Progenitor cell of endocrine pancreas (in vitro differentiated cells): ENCODE data around the gene RIPPLY1. TPM values are rescaled to one million over a fixed set of nuclear protein-coding genes. Genes with fewer than 3 reads are reported as not detected.

Source experiments
- DNase-seq: peaks from one replicate; pipeline ENCODE4 v3.0.0; 2021; ENCODE audit warnings: low spot score; ENCODE audit not compliant: unreplicated experiment
- H3K27ac Mint-ChIP-seq: 2 replicates; pipeline ENCODE4 v1.8.0; 2021; ENCODE audit warnings: mild to moderate bottlenecking, moderate library complexity, mixed read lengths
- H3K27me3 Mint-ChIP-seq: 2 replicates; pipeline ENCODE4 v1.8.0; 2021; ENCODE audit warnings: mixed read lengths
- H3K36me3 Mint-ChIP-seq: 2 replicates; pipeline ENCODE4 v1.8.0; 2022; ENCODE audit warnings: mixed read lengths; ENCODE audit not compliant: insufficient read depth
- H3K4me1 Mint-ChIP-seq: 2 replicates; pipeline ENCODE4 v1.8.0; 2021; ENCODE audit warnings: low read depth, mixed read lengths
- H3K4me3 Mint-ChIP-seq: 2 replicates; pipeline ENCODE4 v1.8.0; 2021; ENCODE audit warnings: low read depth, mild to moderate bottlenecking, moderate library complexity, mixed read lengths
- H3K9me3 Mint-ChIP-seq: 2 replicates; pipeline ENCODE4 v1.8.0; 2021; ENCODE audit warnings: low read depth, mixed read lengths
- total RNA-seq: library from RNA; stranded (reverse); gene quantifications from 2 replicates; pipeline ENCODE4 v1.2.1, GENCODE V29; 2021
- TF ChIP-seq, protein P1 (sequence below): fragments of 200-600 bp; sonication (generic); IDR thresholded peaks from one replicate; pipeline ENCODE4 v1.5.0; 2021; ENCODE audit warnings: antibody characterized with exemption, mild to moderate bottlenecking; ENCODE audit not compliant: unreplicated experiment

Gene RIPPLY1
- total RNA-seq, 1 donor from 2014 or later: not detected

- no peaks in the 10 kb centered on the region for H3K27me3 Mint-ChIP-seq
- peaks cover 4% of the 10 kb centered on the region for H3K36me3 Mint-ChIP-seq
- H3K4me1 Mint-ChIP-seq: peaks cover 7% of the 10 kb centered on the region
- no peak overlapping the region for H3K4me3 Mint-ChIP-seq
- H3K9me3 Mint-ChIP-seq: peaks cover 24% of the 10 kb centered on the region
- TF ChIP-seq, protein P1, sequence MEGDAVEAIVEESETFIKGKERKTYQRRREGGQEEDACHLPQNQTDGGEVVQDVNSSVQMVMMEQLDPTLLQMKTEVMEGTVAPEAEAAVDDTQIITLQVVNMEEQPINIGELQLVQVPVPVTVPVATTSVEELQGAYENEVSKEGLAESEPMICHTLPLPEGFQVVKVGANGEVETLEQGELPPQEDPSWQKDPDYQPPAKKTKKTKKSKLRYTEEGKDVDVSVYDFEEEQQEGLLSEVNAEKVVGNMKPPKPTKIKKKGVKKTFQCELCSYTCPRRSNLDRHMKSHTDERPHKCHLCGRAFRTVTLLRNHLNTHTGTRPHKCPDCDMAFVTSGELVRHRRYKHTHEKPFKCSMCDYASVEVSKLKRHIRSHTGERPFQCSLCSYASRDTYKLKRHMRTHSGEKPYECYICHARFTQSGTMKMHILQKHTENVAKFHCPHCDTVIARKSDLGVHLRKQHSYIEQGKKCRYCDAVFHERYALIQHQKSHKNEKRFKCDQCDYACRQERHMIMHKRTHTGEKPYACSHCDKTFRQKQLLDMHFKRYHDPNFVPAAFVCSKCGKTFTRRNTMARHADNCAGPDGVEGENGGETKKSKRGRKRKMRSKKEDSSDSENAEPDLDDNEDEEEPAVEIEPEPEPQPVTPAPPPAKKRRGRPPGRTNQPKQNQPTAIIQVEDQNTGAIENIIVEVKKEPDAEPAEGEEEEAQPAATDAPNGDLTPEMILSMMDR: no peak
- DNase-seq: no peak
- no peak overlapping the region for H3K27ac Mint-ChIP-seq
These were observed 46.2 kb upstream of the RIPPLY1 start for GRCh38 chrX:106949366-106949765.

- Mint-ChIP-seq H3K4me1 (peaks cover 7% of the 10 kb centered on the region), H3K27me3 (no peaks in the 10 kb centered on the region), H3K4me3 (no peak overlapping the region), H3K9me3 (peaks cover 24% of the 10 kb centered on the region), H3K27ac (no peak overlapping the region), H3K36me3 (peaks cover 4% of the 10 kb centered on the region)
- DNase-seq: no peak
- TF ChIP-seq, protein P1: no peak
These were observed 45.5 kb upstream of the RIPPLY1 start for GRCh38 chrX:106948641-106949040.

GRCh38 chrX:106946464-106946863, 43.3 kb upstream of the RIPPLY1 start:
- no peak overlapping the region for H3K4me3 Mint-ChIP-seq
- no peak overlapping the region for H3K27ac Mint-ChIP-seq
- no peak for DNase-seq
- peaks cover 9% of the 10 kb centered on the region for H3K36me3 Mint-ChIP-seq
- TF ChIP-seq, protein P1: no peak
- no peaks in the 10 kb centered on the region for H3K4me1 Mint-ChIP-seq
- no peaks in the 10 kb centered on the region for H3K27me3 Mint-ChIP-seq
- H3K9me3 Mint-ChIP-seq: peaks cover 22% of the 10 kb centered on the region

- no peak for DNase-seq
- H3K27me3 Mint-ChIP-seq: no peaks in the 10 kb centered on the region
- H3K4me1 Mint-ChIP-seq: no peaks in the 10 kb centered on the region
- H3K27ac Mint-ChIP-seq: no peak overlapping the region
- TF ChIP-seq, protein P1: no peak
- H3K4me3 Mint-ChIP-seq: no peak overlapping the region
- H3K36me3 Mint-ChIP-seq: peaks cover 5% of the 10 kb centered on the region
- peaks cover 11% of the 10 kb centered on the region for H3K9me3 Mint-ChIP-seq
These were observed 36.9 kb upstream of the RIPPLY1 start for GRCh38 chrX:106940068-106940467.

DNA sequence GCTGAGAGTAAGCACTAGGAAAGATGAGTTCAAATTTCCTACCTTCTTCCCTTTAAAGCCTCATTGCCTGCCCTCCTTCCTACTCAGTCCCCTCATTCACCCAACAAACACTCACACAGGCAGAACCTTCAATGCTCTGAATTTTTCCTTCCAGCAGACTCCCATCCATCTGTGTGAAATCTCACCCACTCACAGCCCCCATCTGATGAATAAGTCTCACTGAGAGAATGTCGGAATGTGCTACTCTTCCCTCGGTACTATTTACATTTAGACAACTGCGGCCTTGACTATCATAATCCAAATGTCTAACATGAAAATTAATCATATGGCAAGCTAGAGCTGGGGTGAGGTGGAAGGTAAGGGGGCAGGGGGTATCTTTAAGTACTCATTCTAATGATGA, 36.4 kb upstream of the RIPPLY1 start:
- TF ChIP-seq, protein P1: no peak
- Mint-ChIP-seq H3K4me1 (no peaks in the 10 kb centered on the region), H3K36me3 (peaks cover 5% of the 10 kb centered on the region), H3K27me3 (no peaks in the 10 kb centered on the region), H3K9me3 (peaks cover 10% of the 10 kb centered on the region), H3K4me3 (no peak overlapping the region), H3K27ac (no peak overlapping the region)
- DNase-seq: no peak
